GM06990 (cell line): ENCODE measurements around the gene LATS2.

Source experiments
- DNase-seq: peaks from one replicate; pipeline ENCODE4 v3.0.0-alpha.2; 2011; ENCODE audit not compliant: insufficient read length; ENCODE audit errors: extremely low read depth
- H3K27me3 ChIP-seq: replicated peaks from 2 replicates; pipeline ENCODE4 v1.6.0; 2011; ENCODE audit warnings: low read length; ENCODE audit not compliant: control insufficient read depth, insufficient read depth
- H3K36me3 ChIP-seq: 2 replicates; pipeline ENCODE4 v1.5.1; 2011; ENCODE audit warnings: low read length; ENCODE audit not compliant: control insufficient read depth, insufficient read depth
- H3K4me3 ChIP-seq: replicated peaks from 2 replicates; pipeline ENCODE4 v1.5.1; 2011; ENCODE audit warnings: low read depth, mild to moderate bottlenecking, control low read depth, low read length
- CTCF ChIP-seq: IDR thresholded peaks from 2 replicates; pipeline ENCODE4 v1.5.1; 2011; ENCODE audit warnings: low read length, control low read depth, mild to moderate bottlenecking, inconsistent platforms; ENCODE audit not compliant: insufficient read depth, poor library complexity, severe bottlenecking

Gene LATS2

GRCh38 chr13:21100994-21101757 lies 39.8 kb upstream of the LATS2 start:
- H3K36me3 ChIP-seq, result no peaks in the 10 kb centered on the region
- no peak for TF ChIP-seq CTCF
- no peaks in the 10 kb centered on the region for H3K27me3 ChIP-seq
- no peak overlapping the region for H3K4me3 ChIP-seq
- no peak for DNase-seq

GRCh38 chr13:21100211-21100610 lies 38.8 kb upstream of the LATS2 start:
- DNase-seq, result no peak
- no peaks in the 10 kb centered on the region for H3K36me3 ChIP-seq
- H3K4me3 ChIP-seq, result no peak overlapping the region
- TF ChIP-seq CTCF, result no peak
- no peaks in the 10 kb centered on the region for H3K27me3 ChIP-seq

- no peaks in the 10 kb centered on the region for H3K27me3 ChIP-seq
- no peak for DNase-seq
- H3K36me3 ChIP-seq, result no peaks in the 10 kb centered on the region
- TF ChIP-seq CTCF, result no peak
- no peak overlapping the region for H3K4me3 ChIP-seq
Observed at GRCh38 chr13:21095311-21095710, 33.9 kb upstream of the LATS2 start.

GRCh38 chr13:21089830-21090229 lies 28.4 kb upstream of the LATS2 start:
- no peak for TF ChIP-seq CTCF
- no peaks in the 10 kb centered on the region for H3K27me3 ChIP-seq
- no peak overlapping the region for H3K4me3 ChIP-seq
- no peak for DNase-seq
- no peaks in the 10 kb centered on the region for H3K36me3 ChIP-seq

GRCh38 chr13:21088534-21088933 lies 27.1 kb upstream of the LATS2 start:
- Histone ChIP-seq H3K4me3 (no peak overlapping the region), H3K36me3 (no peaks in the 10 kb centered on the region), H3K27me3 (no peaks in the 10 kb centered on the region)
- no peak for TF ChIP-seq CTCF
- DNase-seq, result no peak

- TF ChIP-seq CTCF, result no peak
- Histone ChIP-seq H3K4me3 (no peak overlapping the region), H3K27me3 (no peaks in the 10 kb centered on the region), H3K36me3 (no peaks in the 10 kb centered on the region)
- DNase-seq, result no peak
Observed at GRCh38 chr13:21086929-21087328, 25.5 kb upstream of the LATS2 start.
